ENCODE measurements around the gene DYNC1H1. TPM values are rescaled to one million over a fixed set of nuclear protein-coding genes. Genes with fewer than 3 reads are reported as not detected.

The DYNC1H1 gene
- polyA plus RNA-seq, 1 donor (not counting 4 experiments of a cell fraction or from before 2014, with no cell fraction given): 166 TPM

DNA sequence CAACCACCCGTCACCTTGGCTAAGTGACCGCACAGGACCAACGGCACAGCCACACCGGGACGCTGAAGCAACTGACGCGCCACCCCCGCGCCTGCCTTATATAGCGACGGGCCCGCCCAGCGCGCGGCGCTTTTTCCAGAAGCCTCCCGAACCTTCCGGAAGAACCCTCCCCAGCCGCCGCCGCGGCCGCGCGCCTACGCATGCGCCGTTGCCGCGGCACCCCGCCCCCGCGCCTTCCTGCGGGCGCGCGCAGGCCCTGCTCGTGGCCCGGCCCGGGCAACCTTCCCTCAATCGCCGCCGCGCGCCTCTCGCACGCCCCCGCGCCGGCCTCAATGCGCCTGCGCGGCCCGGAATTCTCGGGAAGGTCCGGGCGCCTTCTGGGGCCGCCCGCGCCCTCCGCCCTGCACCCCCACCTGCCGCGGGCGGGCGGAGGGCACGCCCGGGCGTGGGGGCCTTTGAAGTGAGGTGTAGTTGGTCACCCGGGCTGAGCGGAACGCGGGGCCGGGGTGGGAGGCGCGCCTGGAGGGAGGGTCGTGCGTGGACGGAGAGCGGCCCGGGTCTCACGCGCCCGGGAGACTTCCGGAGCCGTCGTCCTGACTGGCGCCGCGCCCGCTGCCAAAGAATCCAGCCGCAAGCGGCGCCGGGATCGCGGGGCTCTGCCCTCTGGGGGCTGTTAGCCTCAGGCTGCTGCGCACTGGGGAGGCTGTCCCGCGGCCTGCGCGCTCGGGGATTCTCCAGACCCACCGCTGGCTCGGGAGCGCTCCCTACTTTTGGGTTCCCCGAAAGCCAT, 122.8 kb downstream of the DYNC1H1 start, which contains the start of gene HSP90AA1:
HSP90AA1 (minus strand) TSS at position 73 of the 790 bp plus-strand sequence. CDS start 666 bp downstream, outside the sequence.
- dilution Hi-C loops (cut with MboI; ENCODE audit: extremely low pct_ligation_motif_present, low sequenced_read_pairs): no loop called here
- FAIRE-seq: no peak
- peaks cover 41% of the 10 kb centered on the region for H3K79me2 ChIP-seq (ENCODE audit: control insufficient read depth, insufficient read depth, low read length)

DNA sequence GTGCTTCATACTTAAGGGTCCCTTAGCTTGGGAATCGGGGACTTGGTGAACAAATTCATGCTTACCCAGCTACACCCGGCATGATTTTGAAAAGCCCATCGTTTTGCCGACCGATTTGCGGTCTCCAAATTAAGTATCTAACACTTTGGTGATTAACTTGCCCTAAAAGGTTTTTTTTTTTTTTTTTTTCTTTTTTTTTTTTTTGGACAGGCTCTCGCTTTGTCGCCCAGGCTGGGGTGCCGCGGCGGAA, 123.3 kb downstream of the DYNC1H1 start:
- no peaks in the 10 kb centered on the region for H3K27me3 ChIP-seq (ENCODE audit: control insufficient read depth, extremely low read depth, insufficient read depth, low read length)
- dilution Hi-C loops (cut with MboI; ENCODE audit: extremely low pct_ligation_motif_present, low sequenced_read_pairs): no loop called here
- peak overlapping the region; percentile 59 to 77 (median 76) for H3K4me3 ChIP-seq (ENCODE audit: control insufficient read depth in 2 of 3, extremely low read depth in 1 of 3, insufficient read depth in 2 of 3, low read depth in 1 of 3, low read length in 3 of 3)
- peaks cover 13% of the 10 kb centered on the region for H4K20me1 ChIP-seq (ENCODE audit: control insufficient read depth, extremely low read depth, insufficient read depth, low read length)
- peak overlapping the region; percentile 87 for H3K9ac ChIP-seq (ENCODE audit: control insufficient read depth, extremely low read depth, insufficient read depth, low read length)
- no peaks in the 10 kb centered on the region for H3K9me3 ChIP-seq (ENCODE audit: control insufficient read depth, low read depth, low read length)
- peaks cover 36% of the 10 kb centered on the region for H3K4me1 ChIP-seq (ENCODE audit: control insufficient read depth, extremely low read depth, insufficient read depth, low read length)
- H3K4me2 ChIP-seq (ENCODE audit: control insufficient read depth, extremely low read depth, insufficient read depth, low read depth, low read length): peak overlapping the region; percentile 87
- FAIRE-seq (no peak), DNase-seq (ENCODE audit: low read depth, low spot score) (no peak)
- TF ChIP-seq, protein P1, sequence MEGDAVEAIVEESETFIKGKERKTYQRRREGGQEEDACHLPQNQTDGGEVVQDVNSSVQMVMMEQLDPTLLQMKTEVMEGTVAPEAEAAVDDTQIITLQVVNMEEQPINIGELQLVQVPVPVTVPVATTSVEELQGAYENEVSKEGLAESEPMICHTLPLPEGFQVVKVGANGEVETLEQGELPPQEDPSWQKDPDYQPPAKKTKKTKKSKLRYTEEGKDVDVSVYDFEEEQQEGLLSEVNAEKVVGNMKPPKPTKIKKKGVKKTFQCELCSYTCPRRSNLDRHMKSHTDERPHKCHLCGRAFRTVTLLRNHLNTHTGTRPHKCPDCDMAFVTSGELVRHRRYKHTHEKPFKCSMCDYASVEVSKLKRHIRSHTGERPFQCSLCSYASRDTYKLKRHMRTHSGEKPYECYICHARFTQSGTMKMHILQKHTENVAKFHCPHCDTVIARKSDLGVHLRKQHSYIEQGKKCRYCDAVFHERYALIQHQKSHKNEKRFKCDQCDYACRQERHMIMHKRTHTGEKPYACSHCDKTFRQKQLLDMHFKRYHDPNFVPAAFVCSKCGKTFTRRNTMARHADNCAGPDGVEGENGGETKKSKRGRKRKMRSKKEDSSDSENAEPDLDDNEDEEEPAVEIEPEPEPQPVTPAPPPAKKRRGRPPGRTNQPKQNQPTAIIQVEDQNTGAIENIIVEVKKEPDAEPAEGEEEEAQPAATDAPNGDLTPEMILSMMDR (optimal IDR thresholded peaks at IDR 0.05 in 1 of 3, IDR thresholded peaks at IDR 0.05 in 1 of 3, conservative IDR thresholded peaks at IDR 0.05 in 1 of 3; ENCODE audit: extremely low read depth in 1 of 3, insufficient read depth in 2 of 3, low read length in 3 of 3): no peak
- no peak for TF ChIP-seq EZH2 (IDR thresholded peaks at IDR 0.05; ENCODE audit: low read length)
- peaks cover 41% of the 10 kb centered on the region for H3K79me2 ChIP-seq (ENCODE audit: control insufficient read depth, insufficient read depth, low read length)
- H3K9me1 ChIP-seq (ENCODE audit: control insufficient read depth, extremely low read depth, insufficient read depth, low read length): no peaks in the 10 kb centered on the region
- peak overlapping the region; percentile 62 for H2AFZ ChIP-seq (ENCODE audit: control insufficient read depth, low read length)
- H3K36me3 ChIP-seq (ENCODE audit: control insufficient read depth in 2 of 2, extremely low read depth in 1 of 2, insufficient read depth in 2 of 2, low read length in 2 of 2): peaks cover 17 to 19% of the 10 kb centered on the region in 2 experiments
- peak overlapping the region; percentile 77 for H3K27ac ChIP-seq (ENCODE audit: control insufficient read depth, insufficient read depth, low read length)

More for the DNA sequence above, 122.8 kb downstream of the DYNC1H1 start, which contains the start of gene HSP90AA1:
- H3K9me1 ChIP-seq (ENCODE audit: control insufficient read depth, extremely low read depth, insufficient read depth, low read length): no peaks in the 10 kb centered on the region
- H2AFZ ChIP-seq (ENCODE audit: control insufficient read depth, low read length): peak within 1 kb of the TSS; percentile 62
- H4K20me1 ChIP-seq (ENCODE audit: control insufficient read depth, extremely low read depth, insufficient read depth, low read length): peaks cover 13% of the 10 kb centered on the region
- no peaks in the 10 kb centered on the region for H3K9me3 ChIP-seq (ENCODE audit: control insufficient read depth, low read depth, low read length)
- TF ChIP-seq, protein P1 (optimal IDR thresholded peaks at IDR 0.05 in 1 of 3, IDR thresholded peaks at IDR 0.05 in 1 of 3, conservative IDR thresholded peaks at IDR 0.05 in 1 of 3; ENCODE audit: extremely low read depth in 1 of 3, insufficient read depth in 2 of 3, low read length in 3 of 3): peak in 1 of 3 experiments; percentile 26
- no peak for TF ChIP-seq EZH2 (IDR thresholded peaks at IDR 0.05; ENCODE audit: low read length)
- H3K36me3 ChIP-seq (ENCODE audit: control insufficient read depth in 2 of 2, extremely low read depth in 1 of 2, insufficient read depth in 2 of 2, low read length in 2 of 2): peaks cover 17 to 22% of the 10 kb centered on the region in 2 experiments
- H3K27me3 ChIP-seq (ENCODE audit: control insufficient read depth, extremely low read depth, insufficient read depth, low read length): no peaks in the 10 kb centered on the region
- DNase-seq (ENCODE audit: low read depth, low spot score): no peak
- H3K27ac ChIP-seq (ENCODE audit: control insufficient read depth, insufficient read depth, low read length): peak within 1 kb of the TSS; percentile 77
- H3K9ac ChIP-seq (ENCODE audit: control insufficient read depth, extremely low read depth, insufficient read depth, low read length): peak within 1 kb of the TSS; percentile 87
- peaks cover 39% of the 10 kb centered on the region for H3K4me1 ChIP-seq (ENCODE audit: control insufficient read depth, extremely low read depth, insufficient read depth, low read length)
- peak within 1 kb of the TSS; percentile 74 to 87 (median 79) for H3K4me3 ChIP-seq (ENCODE audit: control insufficient read depth in 2 of 3, extremely low read depth in 1 of 3, insufficient read depth in 2 of 3, low read depth in 1 of 3, low read length in 3 of 3)
- H3K4me2 ChIP-seq (ENCODE audit: control insufficient read depth, extremely low read depth, insufficient read depth, low read depth, low read length): peak within 1 kb of the TSS; percentile 93
